ENCODE measurements around the gene HIVEP3. TPM values are rescaled to one million over a fixed set of nuclear protein-coding genes. Genes with fewer than 3 reads are reported as not detected.

Gene HIVEP3
- total RNA-seq, 1 experiment from 2014 or later = 1.4 TPM

GRCh38 chr1:41861535-41862383, 57.0 kb downstream of the HIVEP3 start:
- in situ Hi-C loops (cut with HindIII; ENCODE audit: low pct_unique_long_range_greater_than_20kb, low sequenced_read_pairs) = no loop called here
- no peak for DNase-seq (ENCODE audit: low read depth)

GRCh38 chr1:41860771-41861170, 58.0 kb downstream of the HIVEP3 start:
- no peak for DNase-seq (ENCODE audit: low read depth)
- in situ Hi-C loops (cut with HindIII; ENCODE audit: low pct_unique_long_range_greater_than_20kb, low sequenced_read_pairs) = no loop called here

GRCh38 chr1:41860214-41860613, 58.5 kb downstream of the HIVEP3 start:
- in situ Hi-C loops (cut with HindIII; ENCODE audit: low pct_unique_long_range_greater_than_20kb, low sequenced_read_pairs) = no loop called here
- peak; percentile 25 for DNase-seq (ENCODE audit: low read depth)

GRCh38 chr1:41859686-41860085, 59.0 kb downstream of the HIVEP3 start:
- no peak for DNase-seq (ENCODE audit: low read depth)
- in situ Hi-C loops (cut with HindIII; ENCODE audit: low pct_unique_long_range_greater_than_20kb, low sequenced_read_pairs) = no loop called here

GRCh38 chr1:41856944-41857285, 61.8 kb downstream of the HIVEP3 start:
- no peak for DNase-seq (ENCODE audit: low read depth)
- in situ Hi-C loops (cut with HindIII; ENCODE audit: low pct_unique_long_range_greater_than_20kb, low sequenced_read_pairs) = no loop called here

GRCh38 chr1:41856151-41856943, 62.4 kb downstream of the HIVEP3 start:
- in situ Hi-C loops (cut with HindIII; ENCODE audit: low pct_unique_long_range_greater_than_20kb, low sequenced_read_pairs) = no loop called here
- no peak for DNase-seq (ENCODE audit: low read depth)

GRCh38 chr1:41855713-41856112, 63.0 kb downstream of the HIVEP3 start:
- in situ Hi-C loops (cut with HindIII; ENCODE audit: low pct_unique_long_range_greater_than_20kb, low sequenced_read_pairs) = no loop called here
- DNase-seq (ENCODE audit: low read depth) = no peak

GRCh38 chr1:41853907-41854306, 64.8 kb downstream of the HIVEP3 start:
- no peak for DNase-seq (ENCODE audit: low read depth)
- in situ Hi-C loops (cut with HindIII; ENCODE audit: low pct_unique_long_range_greater_than_20kb, low sequenced_read_pairs) = no loop called here

- in situ Hi-C loops (cut with HindIII; ENCODE audit: low pct_unique_long_range_greater_than_20kb, low sequenced_read_pairs) = no loop called here
- DNase-seq (ENCODE audit: low read depth) = no peak
Measured at GRCh38 chr1:41852091-41852490, 66.6 kb downstream of the HIVEP3 start.

- in situ Hi-C loops (cut with HindIII; ENCODE audit: low pct_unique_long_range_greater_than_20kb, low sequenced_read_pairs) = no loop called here
- DNase-seq (ENCODE audit: low read depth) = peak; percentile 35
Measured at GRCh38 chr1:41851589-41851988, 67.1 kb downstream of the HIVEP3 start.

GRCh38 chr1:41850029-41850428, 68.7 kb downstream of the HIVEP3 start:
- in situ Hi-C loops (cut with HindIII; ENCODE audit: low pct_unique_long_range_greater_than_20kb, low sequenced_read_pairs) = no loop called here

GRCh38 chr1:41849211-41849759, 69.4 kb downstream of the HIVEP3 start:
- in situ Hi-C loops (cut with HindIII; ENCODE audit: low pct_unique_long_range_greater_than_20kb, low sequenced_read_pairs) = no loop called here
- DNase-seq (ENCODE audit: low read depth) = no peak

More at GRCh38 chr1:41850029-41850428, 68.7 kb downstream of the HIVEP3 start:
- no peak for DNase-seq (ENCODE audit: low read depth)

- DNase-seq (ENCODE audit: low read depth) = no peak
- in situ Hi-C loops (cut with HindIII; ENCODE audit: low pct_unique_long_range_greater_than_20kb, low sequenced_read_pairs) = no loop called here
Measured at GRCh38 chr1:41848216-41848952, 70.3 kb downstream of the HIVEP3 start.

- DNase-seq (ENCODE audit: low read depth) = no peak
- in situ Hi-C loops (cut with HindIII; ENCODE audit: low pct_unique_long_range_greater_than_20kb, low sequenced_read_pairs) = no loop called here
Measured at GRCh38 chr1:41847733-41848132, 71.0 kb downstream of the HIVEP3 start.

GRCh38 chr1:41846625-41847405, 71.9 kb downstream of the HIVEP3 start:
- in situ Hi-C loops (cut with HindIII; ENCODE audit: low pct_unique_long_range_greater_than_20kb, low sequenced_read_pairs) = no loop called here
- DNase-seq (ENCODE audit: low read depth) = peak; percentile 22

GRCh38 chr1:41844781-41845272, 73.9 kb downstream of the HIVEP3 start:
- no peak for DNase-seq (ENCODE audit: low read depth)
- in situ Hi-C loops (cut with HindIII; ENCODE audit: low pct_unique_long_range_greater_than_20kb, low sequenced_read_pairs) = no loop called here

GRCh38 chr1:41844255-41844654, 74.5 kb downstream of the HIVEP3 start:
- in situ Hi-C loops (cut with HindIII; ENCODE audit: low pct_unique_long_range_greater_than_20kb, low sequenced_read_pairs) = no loop called here

More at GRCh38 chr1:41844255-41844654, 74.5 kb downstream of the HIVEP3 start:
- no peak for DNase-seq (ENCODE audit: low read depth)
